DND-41 (cell line): ENCODE data around the gene DDX23.

Experiments
- ATAC-seq: fragments of 200-7000 bp; cut with Tn5 transposase; 3 replicates; pipeline ENCODE4 v1.9.1; 2021; ENCODE audit warnings: low read depth; ENCODE audit not compliant: insufficient read depth
- DNase-seq: peaks from one replicate; pipeline ENCODE4 v3.0.0-alpha.2; 2020
- H2AFZ ChIP-seq: 2 replicates; pipeline ENCODE4 v1.6.0; 2012; ENCODE audit warnings: low read depth, low read length
- H3K27ac ChIP-seq: 2 replicates; pipeline ENCODE4 v1.5.1; 2012; ENCODE audit warnings: low read length, inconsistent platforms
- H3K27me3 ChIP-seq: fragments of 200-600 bp; sonication (generic); 2 replicates; pipeline ENCODE4 v1.6.0; 2012; ENCODE audit warnings: low read length, mild to moderate bottlenecking, inconsistent platforms; ENCODE audit not compliant: insufficient read depth, poor library complexity
- H3K36me3 ChIP-seq: 2 replicates; pipeline ENCODE4 v1.5.1; 2012; ENCODE audit warnings: low read length, inconsistent platforms; ENCODE audit not compliant: insufficient read depth
- H3K4me1 ChIP-seq: 2 replicates; pipeline ENCODE4 v1.5.1; 2012; ENCODE audit warnings: mild to moderate bottlenecking, low read length; ENCODE audit not compliant: insufficient read depth
- H3K4me2 ChIP-seq: 2 replicates; pipeline ENCODE4 v1.6.0; 2012; ENCODE audit warnings: mild to moderate bottlenecking, moderate library complexity, low read length, inconsistent platforms; ENCODE audit not compliant: insufficient read depth
- H3K4me3 ChIP-seq, 2 experiments: fragments of 200-600 bp in 1 of 2; shearing (Covaris generic) in 1 of 2; 2 replicates each; pipeline ENCODE4 v1.5.1; 2012 to 2016; ENCODE audit warnings: inconsistent platforms in 2 of 2, low read length in 2 of 2, mild to moderate bottlenecking in 2 of 2, low read depth in 1 of 2, moderate library complexity in 1 of 2
- H3K79me2 ChIP-seq: 2 replicates; pipeline ENCODE4 v1.6.0; 2012; ENCODE audit warnings: low read length, inconsistent platforms; ENCODE audit not compliant: insufficient read depth
- H3K9ac ChIP-seq: 2 replicates; pipeline ENCODE4 v1.6.0; 2012; ENCODE audit warnings: low read depth, mild to moderate bottlenecking, inconsistent platforms, low read length, moderate library complexity
- H3K9me3 ChIP-seq: 2 replicates; pipeline ENCODE4 v1.5.1; 2012; ENCODE audit warnings: low read length, moderate library complexity, mild to moderate bottlenecking, inconsistent platforms; ENCODE audit not compliant: insufficient read depth, severe bottlenecking
- H4K20me1 ChIP-seq: 2 replicates; pipeline ENCODE4 v1.6.0; 2012; ENCODE audit warnings: low read length; ENCODE audit not compliant: insufficient read depth
- EZH2 ChIP-seq: IDR thresholded peaks from 3 replicates; pipeline ENCODE4 v1.6.1; 2012; ENCODE audit warnings: borderline replicate concordance, low read depth, mild to moderate bottlenecking, moderate library complexity, low read length, inconsistent platforms; ENCODE audit not compliant: severe bottlenecking
- TF ChIP-seq, protein P1 (sequence below): IDR thresholded peaks from 2 replicates; pipeline ENCODE4 v1.5.1; 2012; ENCODE audit warnings: borderline replicate concordance, low read length, moderate library complexity, mild to moderate bottlenecking; ENCODE audit not compliant: poor library complexity, severe bottlenecking; ENCODE audit errors: extremely low read depth

The DDX23 gene

GRCh38 chr12:48822711-48823110 lies 29.3 kb downstream of the DDX23 start:
- Histone ChIP-seq H3K27me3 (no peaks in the 10 kb centered on the region), H3K79me2 (0 out of 2 replicates have a peak, but pooled peaks cover 2% of the 10 kb centered on the region), H2AFZ (no peak overlapping the region), H3K4me1 (peaks cover 13% of the 10 kb centered on the region), H4K20me1 (peaks cover 31% of the 10 kb centered on the region), H3K27ac (no peak overlapping the region), H3K4me3 (no peak overlapping the region), H3K9me3 (no peaks in the 10 kb centered on the region), H3K4me2 (no peak overlapping the region), H3K36me3 (peaks cover 35% of the 10 kb centered on the region), H3K9ac (no peak overlapping the region)
- DNase-seq = no peak
- TF ChIP-seq, protein P1, sequence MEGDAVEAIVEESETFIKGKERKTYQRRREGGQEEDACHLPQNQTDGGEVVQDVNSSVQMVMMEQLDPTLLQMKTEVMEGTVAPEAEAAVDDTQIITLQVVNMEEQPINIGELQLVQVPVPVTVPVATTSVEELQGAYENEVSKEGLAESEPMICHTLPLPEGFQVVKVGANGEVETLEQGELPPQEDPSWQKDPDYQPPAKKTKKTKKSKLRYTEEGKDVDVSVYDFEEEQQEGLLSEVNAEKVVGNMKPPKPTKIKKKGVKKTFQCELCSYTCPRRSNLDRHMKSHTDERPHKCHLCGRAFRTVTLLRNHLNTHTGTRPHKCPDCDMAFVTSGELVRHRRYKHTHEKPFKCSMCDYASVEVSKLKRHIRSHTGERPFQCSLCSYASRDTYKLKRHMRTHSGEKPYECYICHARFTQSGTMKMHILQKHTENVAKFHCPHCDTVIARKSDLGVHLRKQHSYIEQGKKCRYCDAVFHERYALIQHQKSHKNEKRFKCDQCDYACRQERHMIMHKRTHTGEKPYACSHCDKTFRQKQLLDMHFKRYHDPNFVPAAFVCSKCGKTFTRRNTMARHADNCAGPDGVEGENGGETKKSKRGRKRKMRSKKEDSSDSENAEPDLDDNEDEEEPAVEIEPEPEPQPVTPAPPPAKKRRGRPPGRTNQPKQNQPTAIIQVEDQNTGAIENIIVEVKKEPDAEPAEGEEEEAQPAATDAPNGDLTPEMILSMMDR = no peak
- no peak for TF ChIP-seq EZH2
- ATAC-seq = no peak

- ATAC-seq = no peak
- no peaks in the 10 kb centered on the region for H3K9me3 ChIP-seq
- peaks cover 30% of the 10 kb centered on the region for H3K36me3 ChIP-seq
Observed at GRCh38 chr12:48822139-48822538, 29.8 kb downstream of the DDX23 start.

GRCh38 chr12:48819986-48820725 lies 31.8 kb downstream of the DDX23 start:
- peaks cover 10% of the 10 kb centered on the region for H3K36me3 ChIP-seq
- H3K9me3 ChIP-seq = no peaks in the 10 kb centered on the region
- DNase-seq (no peak), ATAC-seq (no peak)
- H2AFZ ChIP-seq = no peak overlapping the region
- peaks cover 16% of the 10 kb centered on the region for H4K20me1 ChIP-seq
- no peak overlapping the region for H3K4me3 ChIP-seq
- H3K4me2 ChIP-seq = no peak overlapping the region
- no peak overlapping the region for H3K27ac ChIP-seq
- TF ChIP-seq EZH2 = no peak
- TF ChIP-seq, protein P1 = no peak
- H3K27me3 ChIP-seq = no peaks in the 10 kb centered on the region
- H3K79me2 ChIP-seq = peaks cover 22% of the 10 kb centered on the region
- H3K4me1 ChIP-seq = peaks cover 39% of the 10 kb centered on the region
- H3K9ac ChIP-seq = no peak overlapping the region

More at GRCh38 chr12:48822139-48822538, 29.8 kb downstream of the DDX23 start:
- H3K27me3 ChIP-seq = no peaks in the 10 kb centered on the region
- peaks cover 19% of the 10 kb centered on the region for H3K4me1 ChIP-seq
- no peak overlapping the region for H3K4me3 ChIP-seq
- peaks cover 8% of the 10 kb centered on the region; the same call in 1 of the 2 replicates for H3K79me2 ChIP-seq
- H2AFZ ChIP-seq = no peak overlapping the region
- no peak overlapping the region for H3K4me2 ChIP-seq
- H4K20me1 ChIP-seq = peaks cover 27% of the 10 kb centered on the region
- no peak overlapping the region for H3K9ac ChIP-seq
- H3K27ac ChIP-seq = no peak overlapping the region
- no peak for DNase-seq
- no peak for TF ChIP-seq EZH2
- TF ChIP-seq, protein P1 = no peak
